ENCODE data around the gene RIMS1.

DNA sequence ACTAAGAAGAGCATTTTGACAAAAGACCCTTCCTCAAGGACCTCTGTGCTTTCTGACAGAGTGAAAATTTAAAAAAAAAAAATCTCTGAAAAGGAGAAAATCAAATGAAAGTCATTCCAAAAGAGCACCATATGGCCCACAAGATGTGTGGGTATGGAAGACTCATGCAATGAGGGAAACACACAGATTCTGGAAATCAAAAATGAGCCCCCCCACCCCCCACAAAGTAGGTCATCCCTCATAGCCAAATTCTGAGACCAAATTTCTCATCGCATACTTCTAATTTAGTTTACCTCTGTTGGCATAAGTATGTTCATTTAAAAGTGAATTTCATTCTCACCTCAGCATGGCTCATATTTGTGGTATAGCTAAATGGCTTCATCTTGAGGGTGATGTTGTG lies 554.3 kb downstream of the RIMS1 start:
- TF ChIP-seq, protein P1, sequence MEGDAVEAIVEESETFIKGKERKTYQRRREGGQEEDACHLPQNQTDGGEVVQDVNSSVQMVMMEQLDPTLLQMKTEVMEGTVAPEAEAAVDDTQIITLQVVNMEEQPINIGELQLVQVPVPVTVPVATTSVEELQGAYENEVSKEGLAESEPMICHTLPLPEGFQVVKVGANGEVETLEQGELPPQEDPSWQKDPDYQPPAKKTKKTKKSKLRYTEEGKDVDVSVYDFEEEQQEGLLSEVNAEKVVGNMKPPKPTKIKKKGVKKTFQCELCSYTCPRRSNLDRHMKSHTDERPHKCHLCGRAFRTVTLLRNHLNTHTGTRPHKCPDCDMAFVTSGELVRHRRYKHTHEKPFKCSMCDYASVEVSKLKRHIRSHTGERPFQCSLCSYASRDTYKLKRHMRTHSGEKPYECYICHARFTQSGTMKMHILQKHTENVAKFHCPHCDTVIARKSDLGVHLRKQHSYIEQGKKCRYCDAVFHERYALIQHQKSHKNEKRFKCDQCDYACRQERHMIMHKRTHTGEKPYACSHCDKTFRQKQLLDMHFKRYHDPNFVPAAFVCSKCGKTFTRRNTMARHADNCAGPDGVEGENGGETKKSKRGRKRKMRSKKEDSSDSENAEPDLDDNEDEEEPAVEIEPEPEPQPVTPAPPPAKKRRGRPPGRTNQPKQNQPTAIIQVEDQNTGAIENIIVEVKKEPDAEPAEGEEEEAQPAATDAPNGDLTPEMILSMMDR (IDR thresholded peaks at IDR 0.05): no peak
- no peak for TF ChIP-seq POLR2A (IDR thresholded peaks at IDR 0.05)

Measured in esophagus squamous epithelium (tissue), 4 donors.